ENCODE data around the gene VAC14. TPM values are rescaled to one million over a fixed set of nuclear protein-coding genes. Genes with fewer than 3 reads are reported as not detected.

Gene VAC14
- total RNA-seq, 3 donors from 2014 or later = 32.3 to 35.1 (median 32.8) TPM

- Histone ChIP-seq H3K36me3 (ENCODE audit: low read depth) (no peaks in the 10 kb centered on the region), H3K9me3 (no peaks in the 10 kb centered on the region), H3K4me1 (ENCODE audit: low read depth) (peaks cover 47% of the 10 kb centered on the region), H3K4me3 (no peak overlapping the region)
- intact Hi-C loops (cut with DNase I, micrococcal nuclease) = loop anchor here (10.0 kb wide), 2 partner anchors 47 to 87 kb away; no protein-coding TSS in a partner anchor
- peak in 1 of 3 donors; percentile 54 for DNase-seq
- TF ChIP-seq, protein P1, sequence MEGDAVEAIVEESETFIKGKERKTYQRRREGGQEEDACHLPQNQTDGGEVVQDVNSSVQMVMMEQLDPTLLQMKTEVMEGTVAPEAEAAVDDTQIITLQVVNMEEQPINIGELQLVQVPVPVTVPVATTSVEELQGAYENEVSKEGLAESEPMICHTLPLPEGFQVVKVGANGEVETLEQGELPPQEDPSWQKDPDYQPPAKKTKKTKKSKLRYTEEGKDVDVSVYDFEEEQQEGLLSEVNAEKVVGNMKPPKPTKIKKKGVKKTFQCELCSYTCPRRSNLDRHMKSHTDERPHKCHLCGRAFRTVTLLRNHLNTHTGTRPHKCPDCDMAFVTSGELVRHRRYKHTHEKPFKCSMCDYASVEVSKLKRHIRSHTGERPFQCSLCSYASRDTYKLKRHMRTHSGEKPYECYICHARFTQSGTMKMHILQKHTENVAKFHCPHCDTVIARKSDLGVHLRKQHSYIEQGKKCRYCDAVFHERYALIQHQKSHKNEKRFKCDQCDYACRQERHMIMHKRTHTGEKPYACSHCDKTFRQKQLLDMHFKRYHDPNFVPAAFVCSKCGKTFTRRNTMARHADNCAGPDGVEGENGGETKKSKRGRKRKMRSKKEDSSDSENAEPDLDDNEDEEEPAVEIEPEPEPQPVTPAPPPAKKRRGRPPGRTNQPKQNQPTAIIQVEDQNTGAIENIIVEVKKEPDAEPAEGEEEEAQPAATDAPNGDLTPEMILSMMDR (IDR thresholded peaks at IDR 0.05) = no peak
- ATAC-seq = no peak
Observed at GRCh38 chr16:70687671-70688245, 113.2 kb downstream of the VAC14 start.

DNA sequence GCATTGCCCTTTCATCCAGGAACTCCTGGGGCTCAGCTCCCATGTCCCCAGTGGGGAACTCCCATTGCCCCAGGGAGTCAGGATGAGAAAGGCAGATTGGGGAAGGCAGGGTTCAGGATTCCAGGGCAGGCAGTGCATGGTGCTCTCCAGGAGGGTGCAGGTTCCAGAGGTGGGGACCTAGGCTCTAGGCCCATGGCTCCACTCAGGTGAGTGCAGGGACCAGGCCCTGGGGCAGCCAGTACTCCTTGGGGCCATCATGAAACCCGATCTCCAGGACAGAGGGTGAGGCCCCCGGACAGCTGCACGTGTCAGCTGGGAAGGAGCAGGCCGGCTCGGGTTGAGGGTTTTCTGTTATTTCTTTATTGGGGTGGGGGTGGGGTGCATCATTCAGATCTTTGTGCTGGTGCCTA is 113.9 kb downstream of the VAC14 start:
- H3K4me3 ChIP-seq = no peak overlapping the region
- TF ChIP-seq, protein P1 (IDR thresholded peaks at IDR 0.05) = no peak
- H3K4me1 ChIP-seq (ENCODE audit: low read depth) = peaks cover 45% of the 10 kb centered on the region
- H3K9me3 ChIP-seq = no peaks in the 10 kb centered on the region
- DNase-seq (peak in 1 of 3 donors; percentile 37), ATAC-seq (no peak)
- H3K36me3 ChIP-seq (ENCODE audit: low read depth) = no peaks in the 10 kb centered on the region
- intact Hi-C loops (cut with DNase I, micrococcal nuclease) = loop anchor here (10.0 kb wide), 2 partner anchors 48 to 88 kb away; no protein-coding TSS in a partner anchor

- TF ChIP-seq, protein P1 (IDR thresholded peaks at IDR 0.05) = no peak
- DNase-seq (no peak), ATAC-seq (no peak)
- no peaks in the 10 kb centered on the region for H3K36me3 ChIP-seq (ENCODE audit: low read depth)
- no peak overlapping the region for H3K4me3 ChIP-seq
- intact Hi-C loops (cut with DNase I, micrococcal nuclease) = loop anchor here (10.0 kb wide), 2 partner anchors 48 to 88 kb away; no protein-coding TSS in a partner anchor
- H3K4me1 ChIP-seq (ENCODE audit: low read depth) = peaks cover 45% of the 10 kb centered on the region
- no peaks in the 10 kb centered on the region for H3K9me3 ChIP-seq
Observed at GRCh38 chr16:70686376-70687101, 114.4 kb downstream of the VAC14 start.

- Histone ChIP-seq H3K4me3 (peak within 1 kb of the TSS; percentile 30), H3K36me3 (ENCODE audit: low read depth) (no peaks in the 10 kb centered on the region), H3K9me3 (no peaks in the 10 kb centered on the region), H3K4me1 (ENCODE audit: low read depth) (peaks cover 40% of the 10 kb centered on the region)
- ATAC-seq (peak; percentile 46), DNase-seq (peak; percentile 65 to 80 (median 73))
- TF ChIP-seq, protein P1 (IDR thresholded peaks at IDR 0.05) = no peak
- intact Hi-C loops (cut with DNase I, micrococcal nuclease) = loop anchor here (10.0 kb wide), 2 partner anchors 49 to 89 kb away; no protein-coding TSS in a partner anchor
Observed at GRCh38 chr16:70685938-70686375, 115.0 kb downstream of the VAC14 start, which contains the start of gene MTSS2. Gene MTSS2, minus strand, starts transcription at chr16:70686053. Its CDS starts 262 bp downstream, at chr16:70685791.

- Histone ChIP-seq H3K4me1 (ENCODE audit: low read depth) (peaks cover 33% of the 10 kb centered on the region), H3K4me3 (peak overlapping the region; percentile 30), H3K36me3 (ENCODE audit: low read depth) (no peaks in the 10 kb centered on the region), H3K9me3 (no peaks in the 10 kb centered on the region)
- ATAC-seq (peak; percentile 10), DNase-seq (peak in 1 of 3 donors; percentile 57)
- TF ChIP-seq, protein P1 (IDR thresholded peaks at IDR 0.05) = no peak
- intact Hi-C loops (cut with DNase I, micrococcal nuclease) = loop anchor here (10.0 kb wide), 2 partner anchors 50 to 90 kb away; no protein-coding TSS in a partner anchor
Observed at GRCh38 chr16:70685061-70685937, 115.7 kb downstream of the VAC14 start.

Data from mucosa of descending colon (tissue), 3 donors.